Measurements from ENCODE around the gene DOK3.

DNA sequence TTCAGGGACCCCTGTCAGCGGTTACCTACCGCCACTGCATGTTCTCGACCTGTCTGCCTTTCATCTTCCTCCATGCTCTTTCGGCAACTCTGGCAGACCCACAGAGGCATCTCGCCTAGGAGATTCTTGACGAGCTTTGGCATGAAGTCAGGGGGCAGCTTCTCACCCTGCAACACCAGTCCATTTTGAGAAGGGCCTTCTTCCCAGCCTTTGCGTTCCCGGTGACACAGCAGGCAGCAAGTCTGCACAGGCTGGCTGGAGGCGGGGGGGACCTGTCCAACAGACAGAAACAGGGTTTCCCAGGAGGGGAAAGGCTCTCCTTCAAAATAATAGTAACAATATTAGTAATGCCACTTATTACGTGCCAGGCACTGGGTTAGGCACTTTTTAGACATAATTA lies 29.2 kb upstream of the DOK3 start:
- TF ChIP-seq CTCF (IDR thresholded peaks at IDR 0.05) = no peak
- TF ChIP-seq POLR2A (IDR thresholded peaks at IDR 0.05) = no peak

Data from upper lobe of left lung (tissue), 4 donors.